ELF-1 (cell line): Measurements from ENCODE around the gene NOTUM.

Experiments
- DNase-seq: peaks from one replicate; pipeline ENCODE4 v3.0.0-alpha.2; 2016; ENCODE audit warnings: low read depth, low spot score

NOTUM gene

DNA sequence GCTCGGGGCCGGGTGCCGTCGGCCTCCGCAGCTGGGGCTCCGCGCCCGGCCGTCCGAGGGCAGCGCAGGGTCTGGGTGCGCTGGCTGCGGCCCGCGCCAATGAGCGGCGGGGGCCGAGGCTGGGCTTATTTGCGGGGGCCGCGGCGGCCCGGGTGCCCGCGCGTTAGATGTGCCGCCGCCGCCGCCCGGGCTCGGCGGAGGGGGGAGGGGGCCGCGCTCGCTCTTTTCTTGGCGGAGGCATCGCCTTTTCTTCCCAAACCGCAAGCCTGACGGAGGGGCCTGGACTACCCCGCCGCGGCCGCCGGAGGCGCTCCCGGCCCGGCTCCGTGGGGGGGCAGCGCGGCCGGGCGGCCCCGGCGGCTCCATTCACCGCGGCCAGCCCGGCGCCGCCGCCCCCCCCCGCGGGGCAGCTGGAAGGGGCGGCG lies at the start of gene NOTUM:
TSS of gene NOTUM (minus strand) at position 101 of the 425 bp plus-strand sequence. CDS start 278 bp downstream, outside the sequence.
- DNase-seq: no peak

DNA sequence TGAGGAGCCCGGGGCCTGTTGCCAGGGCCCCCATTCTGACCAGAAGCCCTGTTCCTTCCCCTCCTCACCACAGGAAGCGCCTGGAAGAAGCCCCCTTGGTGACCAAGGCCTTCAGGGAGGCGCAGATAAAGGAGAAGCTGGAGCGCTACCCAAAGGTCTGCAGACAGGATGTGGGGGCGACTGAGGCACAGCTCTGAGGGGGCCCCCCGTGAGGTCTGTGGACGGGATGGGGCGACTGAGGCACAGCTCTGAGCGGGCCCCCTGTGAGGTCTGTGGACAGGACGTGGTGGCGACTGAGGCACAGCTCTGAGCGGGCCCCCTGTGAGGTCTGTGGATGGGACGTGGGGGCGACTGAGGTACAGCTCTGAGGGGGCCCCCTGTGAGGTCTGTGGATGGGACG lies 48.4 kb upstream of the NOTUM start:
- DNase-seq: no peak

GRCh38 chr17:82008941-82009405 lies 48.0 kb upstream of the NOTUM start:
- no peak for DNase-seq

- DNase-seq: no peak
These were observed 47.4 kb upstream of the NOTUM start for GRCh38 chr17:82008258-82008940.

- no peak for DNase-seq
These were observed 46.7 kb upstream of the NOTUM start for GRCh38 chr17:82007495-82008257.

GRCh38 chr17:82007228-82007494 lies 46.2 kb upstream of the NOTUM start:
- DNase-seq: no peak

- no peak for DNase-seq
These were observed 45.7 kb upstream of the NOTUM start for GRCh38 chr17:82006468-82007227.

- DNase-seq: no peak
These were observed 44.8 kb upstream of the NOTUM start for GRCh38 chr17:82005701-82006348.

DNA sequence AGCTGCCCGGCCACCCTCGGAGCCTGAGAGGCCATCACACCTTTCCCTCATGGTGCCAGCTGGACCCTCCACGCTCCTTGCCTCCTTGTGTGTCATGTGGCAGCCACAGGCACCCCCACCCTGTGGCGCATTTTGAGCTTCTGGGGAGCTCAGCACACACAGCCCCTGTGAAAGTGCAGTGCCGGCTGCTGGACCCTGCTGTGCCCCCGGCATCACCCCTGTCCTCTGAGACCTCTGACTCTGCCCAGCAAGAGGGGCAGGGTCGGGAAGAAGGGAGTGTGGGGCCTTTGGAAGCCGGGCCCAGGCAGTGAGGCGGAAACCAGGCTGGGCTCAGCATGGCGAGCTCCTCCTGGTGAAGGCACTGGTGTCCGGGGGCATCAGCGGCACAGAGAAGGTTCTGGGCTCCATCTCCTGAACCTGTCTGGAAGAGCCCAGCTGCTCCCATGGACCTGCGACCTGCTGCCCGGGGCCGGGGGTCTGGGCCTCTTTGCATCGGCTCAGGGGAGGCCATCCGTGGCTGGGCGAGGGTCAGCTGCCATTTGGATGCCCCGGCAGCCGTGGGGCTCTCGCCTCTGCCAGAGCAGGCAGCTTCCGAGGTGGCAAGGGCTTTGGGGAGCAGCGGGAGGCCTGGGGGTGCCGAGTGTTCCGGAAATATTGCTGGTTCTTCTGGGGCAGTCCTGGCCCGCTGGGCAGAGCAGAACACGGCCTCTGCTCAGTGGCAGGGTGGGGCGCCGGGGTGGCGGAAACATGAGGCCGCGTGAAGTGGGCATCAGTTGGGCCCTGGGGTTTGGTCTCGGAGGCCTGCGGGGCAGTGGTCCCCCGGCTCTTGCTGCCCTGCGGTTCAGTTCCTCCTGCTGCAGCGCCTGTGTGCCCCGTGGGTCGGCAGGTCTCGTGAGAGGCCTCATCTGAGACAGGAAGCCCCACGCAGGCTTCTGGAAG lies 43.8 kb upstream of the NOTUM start:
- DNase-seq: no peak

DNA sequence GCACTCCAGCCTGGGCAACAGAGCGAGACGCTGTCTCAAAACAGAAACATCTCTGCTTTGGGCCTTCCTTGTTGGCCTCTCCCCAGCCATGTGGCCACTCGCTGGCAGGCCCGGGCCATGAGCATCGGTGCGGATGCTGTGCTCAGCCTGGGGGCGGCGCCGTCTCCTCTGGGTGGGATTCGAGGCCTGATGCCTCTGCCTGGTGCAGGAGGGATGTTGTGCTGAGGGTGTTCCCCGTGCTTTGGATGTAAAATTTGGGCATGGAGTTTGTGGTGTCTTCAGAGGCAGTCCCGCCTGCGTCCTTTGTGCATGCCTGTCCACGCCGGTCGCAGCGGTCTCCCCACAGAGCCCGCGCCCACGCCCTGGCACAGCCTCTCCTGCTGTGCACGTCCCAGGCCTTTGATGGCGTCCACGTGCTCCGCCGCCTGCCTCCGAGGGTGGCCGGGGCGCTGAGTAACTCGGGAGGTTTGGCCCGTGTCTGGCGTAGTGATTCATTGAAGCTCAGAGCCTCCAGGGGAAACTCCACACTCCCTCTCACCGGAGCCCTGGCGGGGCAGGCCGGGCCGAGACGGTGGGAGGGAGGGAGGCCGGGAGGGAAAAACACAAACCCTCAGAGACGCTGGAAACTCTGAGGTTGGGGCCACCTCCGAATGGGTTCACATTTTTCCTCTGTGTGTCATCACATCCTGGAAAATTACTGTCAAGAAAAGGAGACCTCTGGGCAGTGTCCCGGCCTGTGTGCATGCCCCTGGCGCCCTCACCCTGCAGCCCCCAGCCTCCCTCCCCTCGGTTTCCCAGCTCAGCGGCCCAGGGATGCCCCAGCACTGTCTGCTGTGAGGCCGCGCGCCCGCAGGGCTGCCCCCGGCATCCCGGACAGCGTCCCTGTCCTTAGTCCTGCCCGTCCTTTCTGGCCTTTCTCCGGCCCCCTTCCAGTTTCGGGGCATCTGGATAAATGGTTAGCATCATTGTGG lies 42.7 kb upstream of the NOTUM start:
- DNase-seq: peak; percentile 87

GRCh38 chr17:82001571-82002056 lies 40.6 kb upstream of the NOTUM start:
- no peak for DNase-seq

DNA sequence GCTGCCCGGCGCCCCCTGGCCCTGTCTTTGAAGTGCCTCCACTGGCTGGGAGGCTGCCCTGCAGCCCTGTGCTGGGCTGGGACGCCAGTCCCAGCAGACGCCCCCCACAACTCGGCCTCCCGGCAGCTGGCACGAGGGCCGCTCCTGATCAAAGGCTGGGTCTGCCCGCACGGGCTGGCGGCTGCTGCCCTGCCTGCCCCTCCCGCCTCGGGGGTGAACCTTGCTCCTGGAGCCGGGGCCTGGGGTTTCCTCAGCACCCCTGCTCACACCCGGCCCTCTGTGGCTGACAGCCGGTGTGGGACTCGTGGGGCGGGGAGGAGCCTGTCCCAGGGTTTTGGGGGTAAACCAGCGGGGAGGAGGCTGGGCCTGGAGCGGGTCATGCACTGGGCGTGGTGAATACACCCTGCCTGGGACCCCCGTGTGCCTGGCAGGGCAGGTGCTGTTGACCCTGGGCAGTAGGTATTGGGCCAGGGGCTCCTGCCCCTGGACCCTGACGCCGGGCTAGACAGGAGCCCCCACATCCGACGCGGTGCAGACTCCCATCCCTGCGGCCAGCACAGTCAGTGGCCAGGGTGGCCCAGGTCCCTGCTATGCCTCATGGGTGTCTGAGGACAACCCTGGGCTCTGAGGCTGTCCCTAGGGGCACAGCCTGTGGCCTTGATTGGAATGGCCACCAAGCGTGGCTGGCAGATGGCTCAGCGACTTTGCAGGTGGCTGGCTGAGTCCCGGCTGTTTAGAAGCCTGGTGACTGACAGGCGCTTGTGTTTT lies 40.0 kb upstream of the NOTUM start:
- peak; percentile 59 for DNase-seq

- DNase-seq: peak; percentile 85
These were observed 39.2 kb upstream of the NOTUM start for GRCh38 chr17:81999976-82000802.

- DNase-seq: no peak
These were observed 38.6 kb upstream of the NOTUM start for GRCh38 chr17:81999587-81999975.

GRCh38 chr17:81998691-81999438 lies 37.9 kb upstream of the NOTUM start:
- DNase-seq: no peak

DNA sequence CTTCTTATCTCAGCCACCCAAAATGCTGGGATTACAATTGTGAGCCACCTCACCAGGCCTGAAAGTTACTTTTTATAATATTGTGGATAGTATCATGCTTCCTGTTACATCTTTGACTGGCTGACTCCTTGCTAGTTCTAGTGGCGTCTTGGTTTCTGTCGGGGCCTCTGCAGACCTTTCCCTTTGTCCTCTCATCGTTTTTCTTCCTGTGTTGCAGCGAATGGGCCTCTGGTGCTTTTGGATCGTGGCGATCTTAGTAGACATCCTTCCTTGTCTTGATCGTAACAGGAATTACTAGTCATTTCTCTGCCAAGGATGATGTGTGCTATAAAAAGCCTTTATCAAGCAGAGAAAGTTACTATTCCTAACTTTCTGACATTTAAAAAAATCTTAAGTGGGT lies 37.2 kb upstream of the NOTUM start:
- DNase-seq: no peak

DNA sequence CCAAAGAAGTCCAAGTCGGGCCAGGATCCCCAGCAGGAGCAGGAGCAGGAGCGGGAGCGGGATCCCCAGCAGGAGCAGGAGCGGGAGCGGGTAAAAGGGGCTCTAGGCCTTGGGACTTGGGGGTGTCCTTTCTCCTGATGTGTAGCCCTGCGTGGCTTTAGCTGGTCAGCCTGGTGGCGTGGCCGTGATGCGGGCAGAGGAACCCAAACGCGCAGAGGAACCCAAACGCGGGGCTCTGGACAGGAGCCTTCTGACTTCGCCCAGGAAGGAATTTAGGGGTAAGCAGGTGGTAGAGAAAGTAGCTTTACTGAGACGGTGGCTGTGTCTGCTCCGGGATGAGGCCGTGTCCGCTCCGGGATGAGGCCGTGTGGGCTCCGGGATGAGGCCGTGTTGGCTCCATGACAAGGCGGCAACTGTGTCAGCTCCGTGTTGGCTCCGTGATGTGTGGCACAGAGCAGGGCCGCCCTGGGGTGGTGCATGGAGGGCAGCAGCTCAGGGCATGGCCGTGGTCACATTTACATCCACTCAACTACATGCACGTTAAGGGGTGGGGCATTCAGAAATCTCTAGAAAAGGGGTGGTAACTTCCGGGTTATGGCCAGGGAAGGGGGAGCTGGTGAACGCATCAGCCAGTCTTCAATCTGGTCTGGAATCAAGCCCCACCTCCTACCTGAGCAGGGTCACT lies 35.9 kb upstream of the NOTUM start:
- DNase-seq: no peak
